K562 (cell line): ENCODE measurements around the gene CEP72. TPM values are rescaled to one million over a fixed set of nuclear protein-coding genes. Genes with fewer than 3 reads are reported as not detected.
A peak's percentile ranks its signal among the peaks of the same experiment; 100 is the strongest.

ENCODE experiments used
- ATF7 ChIP-seq: fragments of 450-650 bp; IDR thresholded peaks from 2 replicates; pipeline ENCODE4 v1.7.1; 2014; ENCODE audit warnings: mild to moderate bottlenecking, moderate library complexity
- CBX3 ChIP-seq, 2 experiments: IDR thresholded peaks; 1 replicate in 1 of 2; 2 replicates in 1 of 2; pipeline ENCODE4 v1.6.1; 2012; ENCODE audit warnings: inconsistent platforms in 2 of 2, low read length in 2 of 2, borderline replicate concordance in 1 of 2, control low read depth in 1 of 2
- ETV5 ChIP-seq: sonication (generic); formaldehyde crosslinking; IDR thresholded peaks from 2 replicates; pipeline ENCODE4 v1.4.0; 2020; ENCODE audit warnings: low read depth, mild to moderate bottlenecking, missing genetic modification reagents
- KDM5B ChIP-seq: fragments of 200-600 bp; sonication (generic); IDR thresholded peaks from 2 replicates; pipeline ENCODE4 v1.6.1; 2012; ENCODE audit warnings: low read depth, mild to moderate bottlenecking, moderate library complexity, low read length, control low read depth, inconsistent platforms; ENCODE audit not compliant: insufficient replicate concordance
- MTA3 ChIP-seq: fragments of 450-650 bp; formaldehyde crosslinking; IDR thresholded peaks from 2 replicates; pipeline ENCODE4 v1.6.1; 2017; ENCODE audit warnings: mild to moderate bottlenecking, borderline replicate concordance
- POLR3G ChIP-seq: IDR thresholded peaks from 2 replicates; pipeline ENCODE4 v1.6.1; 2011; ENCODE audit not compliant: insufficient read length, insufficient replicate concordance; ENCODE audit errors: extremely low read depth
- SAFB ChIP-seq: fragments of 200-400 bp; formaldehyde crosslinking; IDR thresholded peaks from 2 replicates; pipeline ENCODE4 v1.6.1; 2017; ENCODE audit warnings: low read depth, low read length, borderline replicate concordance
- SIN3B ChIP-seq: fragments of 450-650 bp; IDR thresholded peaks from 2 replicates; pipeline ENCODE4 v1.6.1; 2017; ENCODE audit warnings: low read depth, mild to moderate bottlenecking, moderate library complexity
- SOX6 ChIP-seq: fragments of 450-650 bp; IDR thresholded peaks from 2 replicates; pipeline ENCODE4 v1.6.1; 2014; ENCODE audit warnings: mild to moderate bottlenecking
- TAF7 ChIP-seq: fragments of 450-650 bp; IDR thresholded peaks from 2 replicates; pipeline ENCODE4 v1.6.1; 2016; ENCODE audit warnings: missing genetic modification characterization, missing compliant biosample characterization
- ZNF175 ChIP-seq: fragments of 200-800 bp; sonication (Bioruptor generic); IDR thresholded peaks from 2 replicates; pipeline ENCODE4 v1.6.1; 2016; ENCODE audit warnings: low read depth, mild to moderate bottlenecking, missing genetic modification characterization, missing compliant biosample characterization
- ZNF212 ChIP-seq: fragments of 450-650 bp; formaldehyde crosslinking; IDR thresholded peaks from 2 replicates; pipeline ENCODE4 v1.4.0; 2020; ENCODE audit warnings: mild to moderate bottlenecking
- ZNF253 ChIP-seq: fragments of 250-450 bp; sonication (Bioruptor Pico); conservative IDR thresholded peaks from 2 replicates; pipeline ENCODE4 v1.6.1; 2021; ENCODE audit warnings: mild to moderate bottlenecking
- ZNF263 ChIP-seq: sonication (generic); formaldehyde crosslinking; IDR thresholded peaks from 2 replicates; pipeline ENCODE4 v1.8.0; 2022; ENCODE audit warnings: mild to moderate bottlenecking, missing genetic modification reagents, borderline replicate concordance
- ZNF41 ChIP-seq: fragments of 250-450 bp; sonication (Bioruptor Pico); conservative IDR thresholded peaks from 2 replicates; pipeline ENCODE4 v1.4.0; 2020; ENCODE audit warnings: mild to moderate bottlenecking
- polyA plus RNA-seq, 8 experiments: library from polyadenylated mRNA; depleted of rRNA in 4 of 8; stranded (reverse) in 5 of 8; unstranded in 3 of 8; fragments of >200 nt; fragmentation: Nextera tagmentation in 2 of 8; fragmentation: Illumina TruSeq in 1 of 8; extraction: Ambion mirVana in 2 of 8; extraction: Trizol in 1 of 8; gene quantifications; 2 replicates each; pipeline versions ENCODE4 v1.2.1 to v1.2.3, GENCODE V29; 2011 to 2014; ENCODE audit warnings: inconsistent platforms in 1 of 8, missing spikeins in 1 of 8
- total RNA-seq, 7 experiments: library from RNA; depleted of rRNA in 6 of 7; stranded (reverse); fragments of >200 nt in 6 of 7; fragmentation: Illumina TruSeq in 2 of 7; extraction: Trizol in 2 of 7; gene quantifications; 2 replicates each; pipeline versions ENCODE4 v1.2.1 to v1.2.3, GENCODE V29; 2011 to 2021; ENCODE audit warnings: low replicate concordance in 1 of 7
- TF ChIP-seq, protein P1 (sequence below), 2 experiments: fragments of 450-650 bp in 1 of 2; sonication (generic) in 1 of 2; formaldehyde crosslinking in 1 of 2; IDR thresholded peaks; 2 replicates each; pipeline versions ENCODE4 v1.7.1 to v1.9.0; 2016 to 2022; ENCODE audit warnings: inconsistent platforms in 1 of 2, mild to moderate bottlenecking in 1 of 2, missing genetic modification reagents in 1 of 2

The CEP72 gene
- total and polyA plus RNA-seq, 9 of the 15 experiments (the other 6 are each of a cell fraction or from before 2014, with no cell fraction given): 0.89 to 38.1 (median 14.2) TPM

DNA sequence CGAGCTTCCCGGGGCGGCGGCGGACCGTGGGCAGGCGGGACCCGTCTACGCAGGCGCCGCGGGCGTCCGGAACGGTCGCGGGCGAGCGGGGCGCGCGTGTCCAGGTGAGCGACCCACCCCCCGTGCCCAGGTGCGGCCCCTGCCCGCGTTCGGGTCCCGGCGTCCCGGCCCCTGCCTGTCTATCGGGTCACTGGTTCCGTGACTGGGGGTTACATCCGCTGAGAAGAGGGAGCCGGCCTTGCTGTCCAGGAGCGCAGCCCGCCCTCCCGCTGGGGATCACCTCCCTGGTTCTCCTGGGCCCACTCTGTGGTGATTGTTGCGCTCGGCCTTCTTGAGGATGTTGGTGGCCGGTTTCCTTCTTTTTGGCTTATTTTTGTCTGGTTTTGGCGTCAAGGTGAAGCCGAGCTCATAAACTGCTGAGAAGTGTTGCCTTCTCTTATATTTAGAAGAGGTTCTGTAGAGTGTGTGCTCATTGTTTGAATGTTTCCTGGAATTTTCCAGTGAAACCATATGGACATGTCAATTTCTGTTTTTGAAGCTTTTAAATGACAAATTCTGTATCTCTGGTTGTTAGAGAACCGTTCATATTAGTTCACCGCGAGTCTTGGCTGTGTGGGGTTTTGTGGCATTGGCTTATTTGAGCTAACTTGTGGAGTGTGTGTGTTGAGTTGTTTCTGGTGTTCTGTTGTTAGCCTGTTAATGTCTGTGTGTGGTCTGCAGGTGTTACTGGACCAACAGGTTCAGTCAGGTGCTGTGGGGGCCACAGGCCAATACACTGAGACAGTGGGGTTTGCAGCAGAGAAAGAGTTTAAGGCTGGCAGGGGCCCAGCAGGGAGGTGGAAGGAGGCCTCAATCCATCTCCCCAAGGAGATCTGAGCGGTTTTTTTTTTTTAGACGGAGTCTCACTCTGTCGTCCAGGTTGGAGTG, 621 bp downstream of the CEP72 start (continued):
- TF ChIP-seq, protein P1, sequence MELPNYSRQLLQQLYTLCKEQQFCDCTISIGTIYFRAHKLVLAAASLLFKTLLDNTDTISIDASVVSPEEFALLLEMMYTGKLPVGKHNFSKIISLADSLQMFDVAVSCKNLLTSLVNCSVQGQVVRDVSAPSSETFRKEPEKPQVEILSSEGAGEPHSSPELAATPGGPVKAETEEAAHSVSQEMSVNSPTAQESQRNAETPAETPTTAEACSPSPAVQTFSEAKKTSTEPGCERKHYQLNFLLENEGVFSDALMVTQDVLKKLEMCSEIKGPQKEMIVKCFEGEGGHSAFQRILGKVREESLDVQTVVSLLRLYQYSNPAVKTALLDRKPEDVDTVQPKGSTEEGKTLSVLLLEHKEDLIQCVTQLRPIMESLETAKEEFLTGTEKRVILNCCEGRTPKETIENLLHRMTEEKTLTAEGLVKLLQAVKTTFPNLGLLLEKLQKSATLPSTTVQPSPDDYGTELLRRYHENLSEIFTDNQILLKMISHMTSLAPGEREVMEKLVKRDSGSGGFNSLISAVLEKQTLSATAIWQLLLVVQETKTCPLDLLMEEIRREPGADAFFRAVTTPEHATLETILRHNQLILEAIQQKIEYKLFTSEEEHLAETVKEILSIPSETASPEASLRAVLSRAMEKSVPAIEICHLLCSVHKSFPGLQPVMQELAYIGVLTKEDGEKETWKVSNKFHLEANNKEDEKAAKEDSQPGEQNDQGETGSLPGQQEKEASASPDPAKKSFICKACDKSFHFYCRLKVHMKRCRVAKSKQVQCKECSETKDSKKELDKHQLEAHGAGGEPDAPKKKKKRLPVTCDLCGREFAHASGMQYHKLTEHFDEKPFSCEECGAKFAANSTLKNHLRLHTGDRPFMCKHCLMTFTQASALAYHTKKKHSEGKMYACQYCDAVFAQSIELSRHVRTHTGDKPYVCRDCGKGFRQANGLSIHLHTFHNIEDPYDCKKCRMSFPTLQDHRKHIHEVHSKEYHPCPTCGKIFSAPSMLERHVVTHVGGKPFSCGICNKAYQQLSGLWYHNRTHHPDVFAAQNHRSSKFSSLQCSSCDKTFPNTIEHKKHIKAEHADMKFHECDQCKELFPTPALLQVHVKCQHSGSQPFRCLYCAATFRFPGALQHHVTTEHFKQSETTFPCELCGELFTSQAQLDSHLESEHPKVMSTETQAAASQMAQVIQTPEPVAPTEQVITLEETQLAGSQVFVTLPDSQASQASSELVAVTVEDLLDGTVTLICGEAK (IDR thresholded peaks at IDR 0.05): peak; percentile 32; the same call in 1 of the 2 replicates
- TF ChIP-seq, protein P1 (CRISPR knock-in tag; IDR thresholded peaks at IDR 0.05): no peak
- no peak for TF ChIP-seq ZNF253
- TF ChIP-seq ZNF212: no peak
- TF ChIP-seq TAF7: 0 out of 2 replicates have a peak, but pooled peaks have one; percentile 44
- TF ChIP-seq SAFB: peak; percentile 74; the same call in 1 of the 2 replicates
- TF ChIP-seq SIN3B: 0 out of 2 replicates have a peak, but pooled peaks have one; percentile 31
- peak; percentile 68; the same call in 1 of the 2 replicates for TF ChIP-seq ETV5 (CRISPR knock-in tag)
- TF ChIP-seq KDM5B: peak; percentile 15
- TF ChIP-seq CBX3 (IDR thresholded peaks at IDR 0.05; ENCODE audit: borderline replicate concordance in 1 of 2, low read length in 2 of 2): 0 out of 3 replicates have a peak, but pooled peaks of 1 of the 2 experiments have one; percentile 84
- no peak for TF ChIP-seq ZNF41
- TF ChIP-seq ATF7: 0 out of 2 replicates have a peak, but pooled peaks have one; percentile 19
- TF ChIP-seq SOX6: no peak
- TF ChIP-seq POLR3G: no peak
- TF ChIP-seq ZNF263: peak; percentile 28; the same call in 1 of the 2 replicates
- TF ChIP-seq MTA3: peak; percentile 47; the same call in 1 of the 2 replicates
- no peak for TF ChIP-seq ZNF175
